Astrocyte (in vitro differentiated cells and primary cell): Measurements from ENCODE around the gene CTSK.

Experiments used
- EZH2 ChIP-seq: IDR thresholded peaks from 2 replicates; pipeline ENCODE4 v1.6.1; 2012; ENCODE audit warnings: mild to moderate bottlenecking, low read length, inconsistent platforms; ENCODE audit not compliant: insufficient read depth
- TF ChIP-seq, protein P1 (sequence below): IDR thresholded peaks from 2 replicates; pipeline ENCODE4 v1.5.1; 2011; ENCODE audit warnings: low read depth, mild to moderate bottlenecking, inconsistent platforms, low read length, moderate library complexity; ENCODE audit not compliant: insufficient read depth

DNA sequence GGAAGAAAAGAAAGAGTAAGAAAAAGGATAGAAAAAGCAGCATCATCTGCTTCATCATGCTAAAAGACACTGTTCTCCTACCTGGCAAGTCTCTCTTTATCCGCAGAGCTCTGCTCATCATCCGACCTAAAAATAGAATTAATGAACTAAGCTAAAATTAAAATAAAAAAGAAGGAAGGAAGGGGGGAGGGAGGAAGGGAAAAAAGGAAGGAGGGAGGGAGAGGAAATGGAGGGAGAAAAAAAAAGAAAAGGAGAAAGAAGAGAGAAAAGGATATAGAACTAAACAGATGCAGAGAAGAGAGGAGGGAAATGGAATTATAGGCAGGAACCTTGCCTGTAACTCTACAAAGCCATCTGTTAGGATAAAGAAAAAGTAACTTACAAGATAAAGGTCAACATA lies 34.3 kb upstream of the CTSK start:
- TF ChIP-seq EZH2 = no peak
- TF ChIP-seq, protein P1, sequence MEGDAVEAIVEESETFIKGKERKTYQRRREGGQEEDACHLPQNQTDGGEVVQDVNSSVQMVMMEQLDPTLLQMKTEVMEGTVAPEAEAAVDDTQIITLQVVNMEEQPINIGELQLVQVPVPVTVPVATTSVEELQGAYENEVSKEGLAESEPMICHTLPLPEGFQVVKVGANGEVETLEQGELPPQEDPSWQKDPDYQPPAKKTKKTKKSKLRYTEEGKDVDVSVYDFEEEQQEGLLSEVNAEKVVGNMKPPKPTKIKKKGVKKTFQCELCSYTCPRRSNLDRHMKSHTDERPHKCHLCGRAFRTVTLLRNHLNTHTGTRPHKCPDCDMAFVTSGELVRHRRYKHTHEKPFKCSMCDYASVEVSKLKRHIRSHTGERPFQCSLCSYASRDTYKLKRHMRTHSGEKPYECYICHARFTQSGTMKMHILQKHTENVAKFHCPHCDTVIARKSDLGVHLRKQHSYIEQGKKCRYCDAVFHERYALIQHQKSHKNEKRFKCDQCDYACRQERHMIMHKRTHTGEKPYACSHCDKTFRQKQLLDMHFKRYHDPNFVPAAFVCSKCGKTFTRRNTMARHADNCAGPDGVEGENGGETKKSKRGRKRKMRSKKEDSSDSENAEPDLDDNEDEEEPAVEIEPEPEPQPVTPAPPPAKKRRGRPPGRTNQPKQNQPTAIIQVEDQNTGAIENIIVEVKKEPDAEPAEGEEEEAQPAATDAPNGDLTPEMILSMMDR = no peak
